Osteoblast (primary cell): Measurements from ENCODE around the gene TP53I3. TPM values are rescaled to one million over a fixed set of nuclear protein-coding genes. Genes with fewer than 3 reads are reported as not detected.
"Not testable (repeated sequence)": the region's sequence is repeated elsewhere in the genome, so short reads cannot be mapped to it uniquely, and the experiment has no call there.

Source experiments
- DNase-seq: peaks from one replicate; pipeline ENCODE4 v3.0.0; 2011; ENCODE audit warnings: low spot score, mixed read lengths; ENCODE audit not compliant: insufficient read length; ENCODE audit errors: missing footprints
- H2AFZ ChIP-seq: 2 replicates; pipeline ENCODE4 v1.6.0; 2011; ENCODE audit warnings: mild to moderate bottlenecking, low read length
- H3K27ac ChIP-seq: 2 replicates; pipeline ENCODE4 v1.5.1; 2011; ENCODE audit warnings: mild to moderate bottlenecking, low read depth, low read length, moderate library complexity
- H3K27me3 ChIP-seq: 2 replicates; pipeline ENCODE4 v1.6.0; 2012; ENCODE audit warnings: mild to moderate bottlenecking, control low read depth, inconsistent platforms, low read length, moderate library complexity; ENCODE audit not compliant: insufficient read depth
- H3K36me3 ChIP-seq: 2 replicates; pipeline ENCODE4 v1.5.1; 2011; ENCODE audit warnings: mild to moderate bottlenecking, low read length, control low read depth, moderate library complexity; ENCODE audit not compliant: insufficient read depth
- H3K4me1 ChIP-seq: 2 replicates; pipeline ENCODE4 v1.5.1; 2011; ENCODE audit warnings: mild to moderate bottlenecking, low read length, control low read depth, moderate library complexity; ENCODE audit not compliant: insufficient read depth
- H3K4me2 ChIP-seq: 2 replicates; pipeline ENCODE4 v1.6.0; 2011; ENCODE audit warnings: mild to moderate bottlenecking, low read length; ENCODE audit not compliant: insufficient read depth
- H3K4me3 ChIP-seq: fragments of 200-600 bp; sonication (generic); 3 replicates; pipeline ENCODE4 v1.5.1; 2012; ENCODE audit warnings: mild to moderate bottlenecking, low read length, inconsistent platforms; ENCODE audit not compliant: insufficient read depth
- H3K79me2 ChIP-seq: 2 replicates; pipeline ENCODE4 v1.6.0; 2012; ENCODE audit warnings: mild to moderate bottlenecking, low read length, control low read depth, inconsistent platforms; ENCODE audit not compliant: insufficient read depth
- H3K9me3 ChIP-seq: 2 replicates; pipeline ENCODE4 v1.5.1; 2011; ENCODE audit warnings: low read depth, low read length, control low read depth
- H4K20me1 ChIP-seq: 2 replicates; pipeline ENCODE4 v1.6.0; 2012; ENCODE audit warnings: mild to moderate bottlenecking, low read length, control low read depth; ENCODE audit not compliant: insufficient read depth
- CTCF ChIP-seq: IDR thresholded peaks from 2 replicates; pipeline ENCODE4 v1.5.1; 2011; ENCODE audit warnings: mild to moderate bottlenecking, low read depth, low read length, moderate library complexity; ENCODE audit errors: extremely low read depth
- total RNA-seq: library from RNA; depleted of rRNA; stranded (reverse); fragments of >200 nt; gene quantifications from 2 replicates; pipeline ENCODE4 v1.2.3, GENCODE V29; 2012

TP53I3 gene
- total RNA-seq, 1 donor = 59.4 TPM

GRCh38 chr2:24111407-24111901, 26.8 kb upstream of the TP53I3 start:
- Histone ChIP-seq H3K4me2 (peak overlapping the region; percentile 27), H3K27me3 (no peaks in the 10 kb centered on the region), H3K4me1 (peaks cover 19% of the 10 kb centered on the region), H3K9me3 (peaks cover 5% of the 10 kb centered on the region), H3K4me3 (no peak overlapping the region), H3K36me3 (no peaks in the 10 kb centered on the region), H4K20me1 (no peaks in the 10 kb centered on the region), H3K79me2 (no peaks in the 10 kb centered on the region), H3K27ac (peak overlapping the region; percentile 34), H2AFZ (no peak overlapping the region)
- TF ChIP-seq CTCF = no peak
- peak; percentile 57 for DNase-seq

DNA sequence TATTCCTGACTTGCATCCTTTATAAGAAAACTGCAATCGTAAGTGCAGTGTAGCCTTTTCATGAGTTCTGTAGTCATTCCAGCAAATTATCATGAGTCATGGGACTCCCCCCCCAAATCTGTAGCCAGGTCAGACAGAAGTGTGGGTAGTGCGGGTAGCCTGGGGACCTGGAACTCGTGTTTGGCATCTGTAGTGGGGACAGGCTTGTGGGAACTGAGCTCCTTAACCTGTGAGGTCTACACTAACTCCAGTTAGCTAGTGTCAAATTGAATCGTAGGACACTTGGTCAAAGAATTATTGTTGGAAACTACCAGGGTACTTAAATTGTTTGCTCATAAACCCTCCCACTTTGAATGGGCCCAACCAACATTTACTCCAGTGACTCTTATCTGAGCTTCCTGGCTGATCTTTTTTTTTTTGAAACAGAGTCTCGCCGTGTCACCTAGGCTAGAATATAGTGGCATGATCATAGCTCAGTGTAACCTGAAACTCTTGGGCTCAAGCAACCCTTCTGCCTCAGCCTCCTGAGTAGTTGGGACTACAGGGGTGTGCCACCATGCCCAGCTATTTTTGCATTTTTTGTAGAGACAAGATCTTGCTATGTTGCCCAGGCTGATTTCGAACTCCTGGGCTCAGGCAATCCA, 26.1 kb upstream of the TP53I3 start:
- no peaks in the 10 kb centered on the region for H3K79me2 ChIP-seq
- H4K20me1 ChIP-seq = no peaks in the 10 kb centered on the region
- H3K27me3 ChIP-seq = no peaks in the 10 kb centered on the region
- no peaks in the 10 kb centered on the region for H3K36me3 ChIP-seq
- H3K27ac ChIP-seq = peak overlapping the region; percentile 34
- peaks cover 19% of the 10 kb centered on the region for H3K4me1 ChIP-seq
- H3K4me3 ChIP-seq = no peak overlapping the region
- no peak overlapping the region for H2AFZ ChIP-seq
- TF ChIP-seq CTCF = no peak
- H3K9me3 ChIP-seq = peaks cover 5% of the 10 kb centered on the region
- no peak overlapping the region for H3K4me2 ChIP-seq
- no peak for DNase-seq

GRCh38 chr2:24109431-24109830, 24.8 kb upstream of the TP53I3 start:
- H3K4me1 ChIP-seq = peaks cover 19% of the 10 kb centered on the region
- not testable (repeated sequence) for DNase-seq, H3K4me3 ChIP-seq, H4K20me1 ChIP-seq, H2AFZ ChIP-seq, H3K27ac ChIP-seq, H3K79me2 ChIP-seq, H3K27me3 ChIP-seq, H3K4me2 ChIP-seq, H3K9me3 ChIP-seq, H3K36me3 ChIP-seq

DNA sequence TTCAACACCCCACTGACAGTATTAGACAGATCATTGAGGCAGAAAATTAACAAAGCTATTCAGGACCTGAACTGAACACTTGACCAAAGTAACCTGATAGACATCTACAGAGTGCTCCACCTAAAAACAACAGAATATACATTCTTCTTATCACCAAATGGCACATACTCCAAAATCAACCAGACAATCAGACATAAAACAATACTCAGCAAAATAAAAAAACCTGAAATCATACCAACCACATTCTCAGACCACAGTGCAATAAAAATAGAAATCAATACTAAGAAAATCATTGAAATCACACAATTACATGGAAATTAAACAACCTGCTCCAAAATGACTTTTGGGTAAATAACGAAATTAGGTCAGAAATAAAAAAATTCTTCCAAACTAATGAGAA, 22.7 kb upstream of the TP53I3 start:
- no peaks in the 10 kb centered on the region for H4K20me1 ChIP-seq
- no peaks in the 10 kb centered on the region for H3K79me2 ChIP-seq
- H3K36me3 ChIP-seq = no peaks in the 10 kb centered on the region
- no peak overlapping the region for H3K27ac ChIP-seq
- no peak overlapping the region for H3K4me3 ChIP-seq
- H3K4me2 ChIP-seq = no peak overlapping the region
- no peak overlapping the region for H2AFZ ChIP-seq
- no peak for TF ChIP-seq CTCF
- no peaks in the 10 kb centered on the region for H3K9me3 ChIP-seq
- no peaks in the 10 kb centered on the region for H3K27me3 ChIP-seq
- peaks cover 19% of the 10 kb centered on the region for H3K4me1 ChIP-seq
- no peak for DNase-seq
